Right lobe of liver (tissue), 6 donors: ENCODE measurements around the gene MAPRE2. TPM values are rescaled to one million over a fixed set of nuclear protein-coding genes. Genes with fewer than 3 reads are reported as not detected.
A peak's percentile ranks its signal among the peaks of the same experiment; 100 is the strongest.

ENCODE experiments used
- ATAC-seq, 4 donors: fragments of 200-7000 bp; cut with Tn5 transposase; one replicate each; pipeline ENCODE4 v1.9.1; 2020; ENCODE audit warnings: mild to moderate bottlenecking in 4 of 4, moderate library complexity in 4 of 4
- DNase-seq, 3 donors: peaks; one replicate each; pipeline ENCODE4 v3.0.0-alpha.2; 2020
- H3K27ac ChIP-seq, 3 donors: fragments of 200-600 bp; one replicate each; pipeline ENCODE4 v1.8.0; 2022
- H3K27me3 ChIP-seq, 2 donors: fragments of 200-600 bp; one replicate each; pipeline ENCODE4 v1.8.0; 2022
- H3K36me3 ChIP-seq, 4 donors: fragments of 200-600 bp; sonication (generic) in 1 of 4; one replicate each; pipeline versions ENCODE4 v1.5.1 to v1.8.0; 2017 to 2022; ENCODE audit warnings: control low read depth in 1 of 4
- H3K4me1 ChIP-seq, 4 donors: fragments of 200-600 bp; sonication (generic) in 1 of 4; one replicate each; pipeline versions ENCODE4 v1.5.1 to v1.8.0; 2017 to 2022; ENCODE audit warnings: control low read depth in 1 of 4
- H3K4me3 ChIP-seq, 3 donors: fragments of 200-600 bp; one replicate each; pipeline ENCODE4 v1.8.0; 2022
- H3K9me3 ChIP-seq, 4 donors: fragments of 200-600 bp; sonication (generic) in 1 of 4; one replicate each; pipeline versions ENCODE4 v1.5.1 to v1.8.0; 2017 to 2022; ENCODE audit warnings: control low read depth in 1 of 4
- CTCF ChIP-seq, 4 donors: fragments of 200-600 bp in 3 of 4; fragments of 450-650 bp in 1 of 4; IDR thresholded peaks; one replicate each; pipeline versions ENCODE4 v1.5.1 to v1.8.0; 2016 to 2022; ENCODE audit warnings: antibody characterized with exemption in 4 of 4, mild to moderate bottlenecking in 2 of 4
- POLR2A ChIP-seq: fragments of 450-650 bp; IDR thresholded peaks from one replicate; pipeline ENCODE4 v1.6.1; 2017; ENCODE audit warnings: antibody characterized with exemption, mild to moderate bottlenecking
- WGBS: methylation state at CpG from one replicate; pipeline ENCODE4 v1.1.6; 2018; ENCODE audit warnings: low coverage, low lambda C conversion rate; ENCODE audit not compliant: insufficient coverage; ENCODE audit errors: missing lambda C conversion rate; 5-methylcytosine and 5-hydroxymethylcytosine counted together
- intact Hi-C, 2 donors: fragments of 100-400 bp; cut with DNase I; formaldehyde crosslinking; loops; one replicate each; pipeline versions ENCODE4 v1.11.2 to v1.14.1; 2022
- total RNA-seq, 6 experiments: library from RNA; depleted of rRNA in 2 of 6; stranded (reverse); fragments of >200 nt in 2 of 6; fragmentation: NEBNext Ultra II Directional in 3 of 6; extraction: Animal tissue kit (Norgen Biotek cat#: 25700) in 3 of 6; gene quantifications; one replicate each; pipeline versions ENCODE4 v1.1.0 to v1.2.4, GENCODE V29; 2016 to 2023
- donor health status: DM: no; HTN: yes; CAD: no.
- donor health status: DM: no; HTN: no; CAD: no.
- donor health status: DM: no; HTN: no; CAD: no.
- donor health status: DM: no; HTN: yes; CAD: no.
- donor health status: DM: no; HTN: yes; CAD: no.

The MAPRE2 gene
- total RNA-seq, 6 experiments from 2014 or later, result 17.0 to 25.9 (median 21.5) TPM

- DNase-seq (no peak), ATAC-seq (peak in 3 of 4 donors; percentile 7 to 40 (median 14))
- no peak overlapping the region for H3K4me3 ChIP-seq
- H3K27me3 ChIP-seq, result no peaks in the 10 kb centered on the region
- WGBS, result 50% methylated on average over 1 of the region's 3 CpGs
- peaks cover 0 to 15% (median 6%) of the 10 kb centered on the region in 4 donors for H3K4me1 ChIP-seq
- H3K36me3 ChIP-seq, result no peaks in the 10 kb centered on the region
- intact Hi-C loops, result no loop called here
- peak overlapping the region; percentile 20 to 81 (median 46) for H3K27ac ChIP-seq
- TF ChIP-seq POLR2A, result no peak
- no peak for TF ChIP-seq CTCF (IDR thresholded peaks at IDR 0.05)
- H3K9me3 ChIP-seq, result no peaks in the 10 kb centered on the region
These were observed 130.8 kb downstream of the MAPRE2 start for GRCh38 chr18:35172009-35172408.

- Histone ChIP-seq H3K27me3 (no peaks in the 10 kb centered on the region), H3K27ac (peak overlapping the region in 1 of 3 donors; percentile 81), H3K4me3 (no peak overlapping the region), H3K4me1 (peaks cover 0 to 15% (median 6%) of the 10 kb centered on the region in 4 donors), H3K9me3 (no peaks in the 10 kb centered on the region), H3K36me3 (no peaks in the 10 kb centered on the region)
- intact Hi-C loops, result no loop called here
- DNase-seq (no peak), ATAC-seq (peak; percentile 46 to 71 (median 63))
- no peak for TF ChIP-seq POLR2A
- no peak for TF ChIP-seq CTCF (IDR thresholded peaks at IDR 0.05)
- WGBS, result 47% methylated on average over 2 of the region's 2 CpGs
These were observed 131.3 kb downstream of the MAPRE2 start for GRCh38 chr18:35172451-35173035.

GRCh38 chr18:35174093-35174731 is 133.0 kb downstream of the MAPRE2 start:
- Histone ChIP-seq H3K36me3 (no peaks in the 10 kb centered on the region), H3K9me3 (no peaks in the 10 kb centered on the region), H3K27ac (no peak overlapping the region), H3K4me3 (no peak overlapping the region), H3K27me3 (no peaks in the 10 kb centered on the region), H3K4me1 (peaks cover 0 to 15% (median 6%) of the 10 kb centered on the region in 4 donors)
- DNase-seq (no peak), ATAC-seq (no peak)
- TF ChIP-seq POLR2A, result no peak
- no peak for TF ChIP-seq CTCF (IDR thresholded peaks at IDR 0.05)
- intact Hi-C loops, result no loop called here
- 34% methylated on average over 5 of the region's 5 CpGs for WGBS

DNA sequence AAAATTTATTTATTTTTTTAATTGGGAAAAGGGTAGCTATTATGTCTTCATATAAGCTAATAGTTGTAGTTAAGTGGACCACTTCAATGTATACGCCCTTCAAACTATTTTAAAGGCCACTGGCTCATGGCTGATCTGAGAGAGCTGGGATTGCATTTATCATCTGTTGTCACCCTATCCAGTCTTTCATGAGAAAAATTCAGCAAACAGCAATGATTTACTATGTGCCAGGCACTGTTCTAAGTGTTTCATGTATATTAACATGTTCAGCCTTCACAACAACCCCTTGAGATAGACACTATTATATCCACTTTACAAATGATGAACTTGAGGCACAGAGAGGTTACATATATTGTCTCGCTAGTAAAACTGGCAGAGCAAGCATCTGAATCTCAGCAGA is 133.5 kb downstream of the MAPRE2 start:
- Histone ChIP-seq H3K9me3 (no peaks in the 10 kb centered on the region), H3K4me3 (no peak overlapping the region), H3K36me3 (no peaks in the 10 kb centered on the region), H3K27ac (no peak overlapping the region), H3K27me3 (no peaks in the 10 kb centered on the region), H3K4me1 (peaks cover 0 to 15% (median 6%) of the 10 kb centered on the region in 4 donors)
- TF ChIP-seq POLR2A, result no peak
- no peak for TF ChIP-seq CTCF (IDR thresholded peaks at IDR 0.05)
- 87% methylated on average over 2 of the region's 2 CpGs for WGBS
- DNase-seq (no peak), ATAC-seq (no peak)
- intact Hi-C loops, result no loop called here
